Sciatic nerve (tissue), 2 donors: ENCODE results near the gene PCSK4. TPM values are rescaled to one million over a fixed set of nuclear protein-coding genes. Genes with fewer than 3 reads are reported as not detected.
"Not testable (repeated sequence)": the region's sequence is repeated elsewhere in the genome, so short reads cannot be mapped to it uniquely, and the experiment has no call there.

ENCODE experiments used
- ATAC-seq: fragments of 200-7000 bp; cut with Tn5 transposase; one replicate; pipeline ENCODE4 v1.9.1; 2020; ENCODE audit warnings: mild to moderate bottlenecking, moderate library complexity
- DNase-seq: peaks from one replicate; pipeline ENCODE4 v3.0.0-alpha.2; 2020; ENCODE audit warnings: low spot score
- intact Hi-C: fragments of 100-400 bp; cut with DNase I; formaldehyde crosslinking; loops from one replicate; pipeline ENCODE4 v1.14.2; 2022
- total RNA-seq: library from RNA; stranded (reverse); fragmentation: NEBNext Ultra II Directional; extraction: Animal tissue kit (Norgen Biotek cat#: 25700); gene quantifications from one replicate; pipeline ENCODE4 v1.2.1, GENCODE V29; 2021
- donor health status: DM: no; HTN: no; CAD: no.
- donor health status: DM: no; HTN: no; CAD: no.

Gene PCSK4
- total RNA-seq, 1 donor from 2014 or later, result 2.5 TPM

GRCh38 chr19:1523412-1524286 is 33.5 kb upstream of the PCSK4 start, which contains the start of gene PLK5:
PLK5 (plus strand) TSS chr19:1524077; CDS start chr19:1526997, 2,920 bp downstream.
- intact Hi-C loops, result no loop called here
- DNase-seq, result no peak
- no peak for ATAC-seq

GRCh38 chr19:1522838-1523237 is 32.7 kb upstream of the PCSK4 start:
- no peak for DNase-seq
- intact Hi-C loops, result no loop called here
- ATAC-seq, result no peak

GRCh38 chr19:1522061-1522460 is 31.9 kb upstream of the PCSK4 start:
- ATAC-seq (no peak), DNase-seq (no peak)
- intact Hi-C loops, result no loop called here

- ATAC-seq (peak; percentile 16), DNase-seq (no peak)
These were observed 31.5 kb upstream of the PCSK4 start for GRCh38 chr19:1521636-1522035.

DNA sequence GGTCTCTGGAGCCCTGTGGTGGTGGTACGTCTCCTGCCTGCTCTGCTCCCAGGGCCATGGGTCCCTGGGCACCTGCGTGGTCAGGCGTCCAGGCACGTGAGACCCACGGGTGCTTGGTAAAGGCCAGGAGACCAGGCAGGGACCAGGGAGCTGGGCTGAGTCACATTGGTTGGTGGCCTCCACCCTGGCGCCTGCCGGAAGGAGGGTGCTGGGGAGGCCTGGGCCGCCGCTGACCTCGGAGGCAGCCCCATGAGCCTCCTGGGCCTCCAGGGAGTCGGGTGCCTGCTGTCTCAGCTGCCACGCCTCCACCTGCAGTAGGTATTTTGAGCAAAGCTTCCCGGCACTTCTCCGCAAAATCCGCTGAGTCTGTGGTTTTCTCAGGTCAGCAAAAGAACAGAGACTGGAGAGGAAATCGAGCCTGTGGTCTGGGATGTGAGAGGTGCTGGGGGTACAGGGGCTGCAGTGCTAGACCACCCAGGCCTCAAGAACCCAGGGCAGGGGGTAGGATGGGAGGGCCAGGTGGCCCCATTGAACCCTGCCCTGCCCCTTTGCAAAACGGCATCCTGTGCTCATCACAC is 30.1 kb upstream of the PCSK4 start:
- no peak for DNase-seq
- intact Hi-C loops, result no loop called here
- ATAC-seq, result no peak

More at GRCh38 chr19:1521636-1522035, 31.5 kb upstream of the PCSK4 start:
- intact Hi-C loops, result no loop called here

DNA sequence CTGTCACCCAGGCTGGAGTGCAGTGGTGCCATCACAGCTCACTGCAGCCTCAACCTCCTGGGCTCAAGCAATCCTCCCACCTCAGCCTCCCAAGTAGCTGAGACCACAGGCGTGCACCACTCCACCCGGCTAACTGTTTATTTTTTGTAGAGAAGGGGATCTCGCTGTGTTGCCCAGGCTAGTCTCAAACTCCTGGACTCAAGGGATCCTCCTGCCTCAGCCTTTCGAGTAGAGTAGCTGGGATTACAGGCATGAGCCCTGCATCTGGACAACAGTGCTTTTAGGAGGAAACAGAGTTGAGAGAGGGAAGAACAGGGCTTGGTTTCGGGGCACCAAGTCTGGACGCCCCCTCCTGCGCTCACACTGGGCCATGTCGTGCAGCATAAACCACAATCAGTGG is 29.7 kb upstream of the PCSK4 start:
- ATAC-seq, intact Hi-C loops, DNase-seq: not testable (repeated sequence)

GRCh38 chr19:1518471-1518870 is 28.3 kb upstream of the PCSK4 start:
- DNase-seq, result no peak
- intact Hi-C loops, result no loop called here
- no peak for ATAC-seq

- ATAC-seq (no peak), DNase-seq (no peak)
- intact Hi-C loops, result no loop called here
These were observed 26.2 kb upstream of the PCSK4 start for GRCh38 chr19:1516395-1516753.

GRCh38 chr19:1514986-1515721 is 25.0 kb upstream of the PCSK4 start:
- intact Hi-C loops, result no loop called here
- ATAC-seq (no peak), DNase-seq (no peak)

DNA sequence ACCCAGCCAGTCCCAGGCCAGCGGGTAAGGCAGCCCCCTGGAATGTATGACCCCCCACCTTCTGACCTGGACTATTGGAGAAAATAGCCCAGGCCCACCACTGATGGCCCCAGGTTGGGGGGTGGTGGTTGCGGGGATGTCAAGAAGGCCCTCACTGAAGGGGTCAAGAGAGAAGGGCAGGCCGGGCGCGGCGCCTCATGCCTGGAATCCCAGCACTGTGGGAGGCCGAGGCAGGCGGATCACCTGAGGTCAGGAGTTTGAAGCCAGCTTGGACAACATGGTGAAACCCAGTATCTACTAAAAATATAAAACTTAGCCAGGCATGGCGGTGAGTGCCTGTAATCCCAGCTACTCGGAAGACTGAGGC is 24.1 kb upstream of the PCSK4 start:
- intact Hi-C loops, result no loop called here
- no peak for ATAC-seq
- no peak for DNase-seq

DNA sequence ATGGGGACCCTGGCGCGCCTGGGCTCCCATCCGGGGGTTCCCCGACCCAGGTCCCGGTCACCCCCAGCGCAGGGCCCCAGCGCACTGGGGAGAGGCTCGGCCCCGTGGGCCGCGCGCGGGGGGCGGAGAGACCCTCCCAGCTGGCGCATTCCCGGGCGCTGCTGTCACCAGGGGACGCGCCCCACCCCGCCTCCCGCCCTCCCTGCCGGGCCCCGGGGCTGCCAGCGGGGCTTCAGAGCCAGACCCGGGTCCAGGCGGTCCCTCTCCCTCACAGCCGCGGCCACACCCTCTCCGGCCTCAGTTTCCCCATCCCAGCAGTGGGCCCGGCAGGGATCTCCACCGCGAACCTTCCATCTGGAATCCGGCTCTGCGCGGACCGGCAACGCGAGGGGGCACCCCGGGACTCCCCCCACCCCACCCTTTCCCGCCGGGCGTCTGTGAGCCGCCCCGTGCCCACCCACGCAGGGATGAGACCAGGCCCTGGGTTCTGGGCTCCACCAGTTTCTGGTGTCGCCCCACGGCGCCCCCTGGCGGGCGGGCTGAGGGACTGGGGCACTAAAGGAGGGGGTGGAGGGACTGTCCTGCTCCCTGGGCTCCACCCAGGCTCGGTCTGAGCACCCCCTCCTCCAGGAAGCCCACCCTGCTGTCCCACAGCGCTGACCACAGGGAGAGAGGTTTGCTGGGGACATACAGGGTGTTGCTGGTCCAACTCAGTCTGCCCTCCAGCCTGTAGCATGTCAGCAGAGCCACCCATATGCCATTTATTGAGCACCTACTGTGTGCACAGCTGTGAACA is 23.5 kb upstream of the PCSK4 start:
- intact Hi-C loops, result no loop called here
- DNase-seq, result no peak
- peak; percentile 18 for ATAC-seq

DNA sequence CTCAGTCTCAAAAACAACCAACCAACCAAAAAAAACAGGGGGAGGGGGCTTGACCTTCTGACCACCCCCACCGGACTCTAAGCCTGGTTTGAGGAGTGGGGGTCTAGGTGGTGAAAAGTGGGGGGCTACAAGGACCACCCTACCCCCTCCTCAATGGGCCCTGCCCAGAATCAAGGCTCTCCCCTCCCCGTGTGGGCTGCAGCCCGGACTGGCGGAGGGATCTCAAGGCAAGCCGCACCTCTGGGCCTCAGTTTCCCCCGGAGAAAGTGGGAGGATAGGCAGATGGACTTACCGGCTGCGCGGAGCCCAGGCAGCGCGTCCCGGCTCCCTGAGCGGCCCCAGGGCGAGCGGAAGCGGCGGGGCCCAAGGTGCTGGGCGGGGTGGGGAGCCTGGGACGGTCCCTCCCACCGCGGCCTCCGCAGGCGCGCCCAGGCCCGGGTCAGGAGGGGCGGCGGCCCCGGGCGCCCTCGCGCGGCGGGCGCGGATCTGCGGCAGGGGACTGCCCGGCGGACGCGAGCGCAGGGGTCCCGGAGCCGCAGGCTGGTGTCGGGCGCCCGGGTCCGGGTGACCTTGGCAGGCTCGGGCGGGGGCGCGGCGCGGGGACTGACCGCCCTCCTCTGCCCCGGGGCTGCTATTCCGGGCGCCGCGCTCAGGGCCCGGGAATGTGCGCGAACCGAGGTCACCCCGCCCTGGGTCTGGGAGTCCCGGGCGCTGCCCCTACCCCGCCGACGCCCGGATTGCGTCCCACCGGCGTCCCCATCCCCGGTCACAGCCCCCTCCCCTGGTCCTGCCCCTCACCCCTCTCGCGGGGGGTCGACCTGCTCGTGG is 22.7 kb upstream of the PCSK4 start, which contains the start of gene ADAMTSL5:
Gene ADAMTSL5, minus strand, starts transcription at position 349 of the 828 bp plus-strand sequence. CDS start 2,076 bp downstream, outside the sequence.
- DNase-seq, result no peak
- ATAC-seq, result peak; percentile 39
- intact Hi-C loops, result no loop called here

- intact Hi-C loops, result no loop called here
- no peak for ATAC-seq
- no peak for DNase-seq
These were observed 21.5 kb upstream of the PCSK4 start for GRCh38 chr19:1511318-1512317.

- ATAC-seq, result no peak
- no peak for DNase-seq
- intact Hi-C loops, result no loop called here
These were observed 20.7 kb upstream of the PCSK4 start for GRCh38 chr19:1510807-1511206.

GRCh38 chr19:1510442-1510806 is 20.3 kb upstream of the PCSK4 start:
- intact Hi-C loops, result no loop called here
- no peak for DNase-seq
- no peak for ATAC-seq

- DNase-seq, result no peak
- intact Hi-C loops, result no loop called here
- no peak for ATAC-seq
These were observed 19.7 kb upstream of the PCSK4 start for GRCh38 chr19:1509602-1510441.
